Measurements from ENCODE around the gene TRIM3.

Gene TRIM3

GRCh38 chr11:6502382-6502781 is 28.6 kb upstream of the TRIM3 start:
- TF ChIP-seq CTCF (IDR thresholded peaks at IDR 0.05; ENCODE audit: control insufficient read depth, extremely low read depth, insufficient read depth), result no peak
- no peak for DNase-seq (ENCODE audit: low read depth)
- no peak overlapping the region for H3K4me3 ChIP-seq (ENCODE audit: low read depth, low read length)

- DNase-seq (ENCODE audit: low read depth), result no peak
- no peak overlapping the region for H3K4me3 ChIP-seq (ENCODE audit: low read depth, low read length)
- no peak for TF ChIP-seq CTCF (IDR thresholded peaks at IDR 0.05; ENCODE audit: control insufficient read depth, extremely low read depth, insufficient read depth)
Measured at GRCh38 chr11:6498544-6498943, 24.8 kb upstream of the TRIM3 start.

GRCh38 chr11:6498121-6498520 is 24.4 kb upstream of the TRIM3 start:
- TF ChIP-seq CTCF (IDR thresholded peaks at IDR 0.05; ENCODE audit: control insufficient read depth, extremely low read depth, insufficient read depth), result no peak
- no peak for DNase-seq (ENCODE audit: low read depth)
- H3K4me3 ChIP-seq (ENCODE audit: low read depth, low read length), result no peak overlapping the region

GRCh38 chr11:6497069-6497839 is 23.5 kb upstream of the TRIM3 start, which contains the start of gene DNHD1:
Gene DNHD1, plus strand, starts transcription at chr11:6497280. Its CDS starts 936 bp downstream, at chr11:6498216.
- no peak for TF ChIP-seq CTCF (IDR thresholded peaks at IDR 0.05; ENCODE audit: control insufficient read depth, extremely low read depth, insufficient read depth)
- H3K4me3 ChIP-seq (ENCODE audit: low read depth, low read length), result no peak within 1 kb of the TSS

DNA sequence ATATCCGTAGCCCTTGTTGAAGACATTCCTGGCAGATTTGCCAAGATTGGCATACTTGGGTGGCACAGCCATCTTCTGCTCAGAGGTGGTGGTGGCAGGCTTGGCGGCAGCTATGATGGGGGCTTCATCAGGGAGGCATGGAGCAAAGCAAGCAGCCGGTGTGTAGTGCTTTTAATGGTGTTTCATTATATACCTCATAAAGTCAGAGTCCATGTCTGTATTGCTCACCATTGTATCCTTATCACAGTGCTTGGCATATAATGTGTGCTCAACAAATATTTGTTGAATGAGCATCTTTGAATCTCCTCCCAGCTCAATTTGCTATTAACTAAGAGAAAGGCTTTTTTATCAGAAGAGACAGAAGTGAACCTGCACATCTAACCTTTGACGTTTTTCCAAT is 15.6 kb upstream of the TRIM3 start:
- peak; percentile 83 for DNase-seq (ENCODE audit: low read depth)
- TF ChIP-seq CTCF (IDR thresholded peaks at IDR 0.05; ENCODE audit: control insufficient read depth, extremely low read depth, insufficient read depth), result no peak

More at GRCh38 chr11:6497069-6497839, 23.5 kb upstream of the TRIM3 start, which contains the start of gene DNHD1:
- no peak for DNase-seq (ENCODE audit: low read depth)

DNA sequence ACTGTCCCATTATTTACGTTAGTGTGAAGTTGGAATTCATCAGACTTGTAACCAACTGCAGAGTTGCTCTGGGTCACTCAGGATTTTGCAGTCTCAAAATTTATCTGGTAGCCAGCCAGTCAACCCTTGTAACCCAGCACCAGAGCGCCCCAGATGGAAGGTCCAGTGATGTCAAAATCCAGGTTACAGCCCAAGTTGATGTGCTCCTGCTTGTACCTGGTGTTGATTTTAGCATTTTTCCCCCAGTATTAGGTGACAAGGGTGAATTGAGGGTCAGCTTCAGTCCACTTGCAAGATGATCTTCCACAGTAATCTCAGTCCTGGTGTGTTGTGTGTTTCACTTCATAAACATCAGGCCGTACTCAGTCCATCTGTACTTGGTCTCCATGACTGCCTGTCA is 15.1 kb upstream of the TRIM3 start:
- H3K4me3 ChIP-seq (ENCODE audit: low read depth, low read length), result no peak overlapping the region
- no peak for TF ChIP-seq CTCF (IDR thresholded peaks at IDR 0.05; ENCODE audit: control insufficient read depth, extremely low read depth, insufficient read depth)
- no peak for DNase-seq (ENCODE audit: low read depth)

More for the DNA sequence above, 15.6 kb upstream of the TRIM3 start:
- H3K4me3 ChIP-seq (ENCODE audit: low read depth, low read length), result no peak overlapping the region

GRCh38 chr11:6488342-6488741 is 14.6 kb upstream of the TRIM3 start:
- DNase-seq (ENCODE audit: low read depth), result no peak
- H3K4me3 ChIP-seq (ENCODE audit: low read depth, low read length), result no peak overlapping the region
- no peak for TF ChIP-seq CTCF (IDR thresholded peaks at IDR 0.05; ENCODE audit: control insufficient read depth, extremely low read depth, insufficient read depth)
